ENCODE results near the gene RBM43.

DNA sequence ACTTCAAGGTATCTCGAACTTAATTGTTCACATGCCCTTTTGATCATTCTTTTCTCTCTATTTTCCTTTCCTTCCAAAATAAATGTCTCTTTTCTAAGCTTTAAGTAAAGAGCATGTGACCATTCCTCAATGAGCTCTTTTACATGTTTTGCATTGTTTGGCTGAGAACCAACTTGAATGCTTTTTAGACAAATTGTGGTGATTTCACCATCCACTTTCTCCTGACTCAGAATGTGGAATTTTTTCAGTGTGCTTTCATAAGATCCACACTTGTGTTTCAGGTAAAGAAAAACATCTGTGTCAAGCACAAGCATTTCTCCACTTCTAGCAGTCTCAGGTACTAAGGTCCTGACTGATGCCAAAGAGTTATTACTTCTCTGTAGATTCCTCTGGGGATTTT lies 10.7 kb downstream of the RBM43 start:
- TF ChIP-seq POLR2A (IDR thresholded peaks at IDR 0.05) (no peak), POLR2AphosphoS5 (IDR thresholded peaks at IDR 0.05) (no peak)
- TF ChIP-seq, protein P1, sequence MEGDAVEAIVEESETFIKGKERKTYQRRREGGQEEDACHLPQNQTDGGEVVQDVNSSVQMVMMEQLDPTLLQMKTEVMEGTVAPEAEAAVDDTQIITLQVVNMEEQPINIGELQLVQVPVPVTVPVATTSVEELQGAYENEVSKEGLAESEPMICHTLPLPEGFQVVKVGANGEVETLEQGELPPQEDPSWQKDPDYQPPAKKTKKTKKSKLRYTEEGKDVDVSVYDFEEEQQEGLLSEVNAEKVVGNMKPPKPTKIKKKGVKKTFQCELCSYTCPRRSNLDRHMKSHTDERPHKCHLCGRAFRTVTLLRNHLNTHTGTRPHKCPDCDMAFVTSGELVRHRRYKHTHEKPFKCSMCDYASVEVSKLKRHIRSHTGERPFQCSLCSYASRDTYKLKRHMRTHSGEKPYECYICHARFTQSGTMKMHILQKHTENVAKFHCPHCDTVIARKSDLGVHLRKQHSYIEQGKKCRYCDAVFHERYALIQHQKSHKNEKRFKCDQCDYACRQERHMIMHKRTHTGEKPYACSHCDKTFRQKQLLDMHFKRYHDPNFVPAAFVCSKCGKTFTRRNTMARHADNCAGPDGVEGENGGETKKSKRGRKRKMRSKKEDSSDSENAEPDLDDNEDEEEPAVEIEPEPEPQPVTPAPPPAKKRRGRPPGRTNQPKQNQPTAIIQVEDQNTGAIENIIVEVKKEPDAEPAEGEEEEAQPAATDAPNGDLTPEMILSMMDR (IDR thresholded peaks at IDR 0.05), result no peak
